Measurements from ENCODE around the gene ITPK1. TPM values are rescaled to one million over a fixed set of nuclear protein-coding genes. Genes with fewer than 3 reads are reported as not detected.

The ITPK1 gene
- total and polyA plus RNA-seq, 12 donors, result 47.1 to 152 (median 92.7) TPM

DNA sequence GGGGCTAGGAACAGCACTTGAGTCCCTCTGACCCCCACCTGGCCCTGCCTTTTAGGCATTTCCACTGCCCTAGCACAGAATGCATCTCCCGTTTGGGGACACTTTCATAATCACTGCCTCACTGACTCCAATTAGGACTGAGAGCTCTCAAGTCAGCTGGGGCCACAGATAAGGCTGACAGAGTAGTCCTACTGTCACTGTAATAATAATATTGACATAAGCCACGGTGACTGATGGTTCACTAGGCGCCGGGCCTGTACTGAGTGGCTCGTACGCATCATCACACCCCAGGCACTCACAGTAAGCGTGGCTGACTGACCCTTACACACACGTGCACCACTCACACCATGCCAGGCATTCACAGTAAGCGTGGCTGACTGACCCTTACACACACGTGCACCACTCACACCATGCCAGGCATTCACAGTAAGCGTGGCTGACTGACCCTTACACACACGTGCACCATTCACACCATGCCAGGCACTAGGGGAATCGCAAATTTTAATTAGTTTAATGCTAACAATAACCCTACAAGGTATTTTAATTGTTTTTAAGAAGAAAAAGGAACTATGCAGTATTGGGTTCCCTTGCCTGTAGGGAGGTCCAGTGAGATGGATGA lies 105.1 kb downstream of the ITPK1 start:
- 45 to 57% methylated on average over 13 of the region's 13 CpGs for WGBS, 2 donors
- DNase-seq (no peak), ATAC-seq (peak; percentile 13 to 61 (median 46))
- Histone ChIP-seq H3K27ac (peak overlapping the region in 7 of 10 donors; percentile 1 to 83 (median 57)), H3K36me3 (peaks cover 0 to 16% (median 0%) of the 10 kb centered on the region in 9 donors), H3K27me3 (no peaks in the 10 kb centered on the region), H3K4me3 (no peak overlapping the region), H3K9me3 (no peaks in the 10 kb centered on the region), H3K4me1 (peaks cover 54 to 100% (median 99%) of the 10 kb centered on the region in 9 donors)
- TF ChIP-seq, protein P1, sequence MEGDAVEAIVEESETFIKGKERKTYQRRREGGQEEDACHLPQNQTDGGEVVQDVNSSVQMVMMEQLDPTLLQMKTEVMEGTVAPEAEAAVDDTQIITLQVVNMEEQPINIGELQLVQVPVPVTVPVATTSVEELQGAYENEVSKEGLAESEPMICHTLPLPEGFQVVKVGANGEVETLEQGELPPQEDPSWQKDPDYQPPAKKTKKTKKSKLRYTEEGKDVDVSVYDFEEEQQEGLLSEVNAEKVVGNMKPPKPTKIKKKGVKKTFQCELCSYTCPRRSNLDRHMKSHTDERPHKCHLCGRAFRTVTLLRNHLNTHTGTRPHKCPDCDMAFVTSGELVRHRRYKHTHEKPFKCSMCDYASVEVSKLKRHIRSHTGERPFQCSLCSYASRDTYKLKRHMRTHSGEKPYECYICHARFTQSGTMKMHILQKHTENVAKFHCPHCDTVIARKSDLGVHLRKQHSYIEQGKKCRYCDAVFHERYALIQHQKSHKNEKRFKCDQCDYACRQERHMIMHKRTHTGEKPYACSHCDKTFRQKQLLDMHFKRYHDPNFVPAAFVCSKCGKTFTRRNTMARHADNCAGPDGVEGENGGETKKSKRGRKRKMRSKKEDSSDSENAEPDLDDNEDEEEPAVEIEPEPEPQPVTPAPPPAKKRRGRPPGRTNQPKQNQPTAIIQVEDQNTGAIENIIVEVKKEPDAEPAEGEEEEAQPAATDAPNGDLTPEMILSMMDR (IDR thresholded peaks at IDR 0.05), result no peak
- intact Hi-C loops (cut with DNase I), result loop anchor here in 1 of 10 donors (10.0 kb wide), 1 partner anchor 104 kb away; the partner anchor contains the start of gene ITPK1

DNA sequence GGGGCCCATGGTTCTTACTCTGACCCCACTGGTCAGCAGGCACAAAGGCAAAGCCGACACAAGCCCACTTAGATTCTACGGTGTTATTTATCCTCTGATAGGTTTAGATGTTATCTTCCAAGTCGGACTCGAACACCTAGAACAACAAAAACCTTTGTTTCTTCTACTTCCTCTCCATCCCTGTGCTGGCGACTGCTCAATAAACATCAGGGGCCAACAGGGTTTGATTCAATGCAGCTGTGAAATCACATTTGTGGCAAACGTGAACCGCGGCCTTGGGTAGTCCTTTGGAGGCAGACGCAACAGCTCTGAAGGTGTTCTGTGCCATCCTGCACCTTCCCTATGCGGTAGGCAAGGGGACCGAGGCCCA lies 105.6 kb downstream of the ITPK1 start:
- no peaks in the 10 kb centered on the region for H3K9me3 ChIP-seq
- peak overlapping the region in 8 of 10 donors; percentile 1 to 83 (median 57) for H3K27ac ChIP-seq
- peaks cover 50 to 100% (median 95%) of the 10 kb centered on the region in 9 donors for H3K4me1 ChIP-seq
- ATAC-seq, result no peak
- TF ChIP-seq, protein P1 (IDR thresholded peaks at IDR 0.05), result no peak
- 73 to 78% methylated on average over 11 of the region's 11 CpGs for WGBS, 2 donors
- H3K27me3 ChIP-seq, result no peaks in the 10 kb centered on the region
- H3K4me3 ChIP-seq, result no peak overlapping the region
- peaks cover 0 to 10% (median 0%) of the 10 kb centered on the region in 9 donors for H3K36me3 ChIP-seq
- intact Hi-C loops (cut with DNase I), result loop anchor here in 1 of 10 donors (10.0 kb wide), 1 partner anchor 105 kb away; the partner anchor contains the start of gene ITPK1
- no peak for DNase-seq

DNA sequence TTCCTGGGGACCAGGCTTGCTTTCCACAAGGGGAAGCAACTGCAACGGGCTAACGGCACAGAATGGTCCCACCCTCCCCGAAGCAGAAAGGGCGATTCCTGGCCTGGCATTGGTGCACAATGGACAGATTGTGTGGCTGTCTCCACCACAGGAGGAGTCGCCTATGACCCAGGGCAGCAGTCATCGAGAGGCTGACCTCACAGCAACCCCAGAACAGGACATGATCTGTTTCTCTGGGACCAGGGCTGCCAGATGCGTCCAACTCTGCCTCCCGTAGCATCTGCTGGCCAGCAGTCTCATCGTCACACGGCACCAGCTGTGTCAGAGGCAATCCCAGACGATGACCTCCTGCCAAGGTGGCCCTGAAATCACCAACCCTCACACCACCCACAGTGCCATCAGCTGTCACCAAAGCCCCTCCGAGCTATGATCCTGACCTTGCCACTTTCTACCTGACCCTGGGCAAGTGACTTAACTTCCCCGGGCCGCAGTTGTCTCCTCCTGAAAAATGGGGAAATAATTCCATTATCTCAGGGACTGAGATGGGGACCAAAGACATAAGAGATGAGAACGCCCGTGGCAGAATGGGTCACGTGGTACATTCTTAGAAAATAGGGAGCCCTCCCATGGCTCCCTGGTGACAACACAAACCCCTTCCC lies 106.1 kb downstream of the ITPK1 start:
- H3K27ac ChIP-seq, result peak overlapping the region in 9 of 10 donors; percentile 1 to 83 (median 57)
- TF ChIP-seq, protein P1 (IDR thresholded peaks at IDR 0.05), result no peak
- peaks cover 48 to 100% (median 92%) of the 10 kb centered on the region in 9 donors for H3K4me1 ChIP-seq
- no peak overlapping the region for H3K4me3 ChIP-seq
- H3K36me3 ChIP-seq, result peaks cover 0 to 5% (median 0%) of the 10 kb centered on the region in 9 donors
- no peaks in the 10 kb centered on the region for H3K27me3 ChIP-seq
- no peak for DNase-seq
- ATAC-seq, result peak in 6 of 8 donors; percentile 10 to 52 (median 34)
- no peaks in the 10 kb centered on the region for H3K9me3 ChIP-seq
- 61 to 70% methylated on average over 17 of the region's 17 CpGs for WGBS, 2 donors
- intact Hi-C loops (cut with DNase I), result loop anchor here in 1 of 10 donors (10.0 kb wide), 1 partner anchor 105 kb away; the partner anchor contains the start of gene ITPK1

DNA sequence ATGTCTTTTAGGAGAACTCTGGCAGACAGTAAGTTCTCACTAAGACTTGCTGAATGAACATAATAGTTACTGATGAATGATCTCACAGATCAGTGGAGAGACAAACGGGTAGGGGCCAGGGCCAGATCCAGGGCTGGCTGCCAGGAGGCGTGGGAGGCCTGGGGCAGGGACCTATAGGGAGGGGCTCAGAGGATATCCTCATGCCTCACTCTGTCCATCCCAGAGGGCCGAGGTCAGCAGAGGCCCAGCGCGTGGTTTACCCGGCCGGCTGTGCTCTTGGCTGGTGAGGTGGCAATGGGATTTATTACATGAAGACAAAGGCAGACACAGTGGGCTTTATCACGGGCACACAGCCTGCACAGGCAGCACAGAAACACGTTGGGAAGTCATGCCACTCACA lies 107.3 kb downstream of the ITPK1 start:
- peak overlapping the region in 8 of 10 donors; percentile 59 to 83 (median 72) for H3K27ac ChIP-seq
- ATAC-seq, result peak in 4 of 8 donors; percentile 7 to 18 (median 12)

More for the DNA sequence above, 107.3 kb downstream of the ITPK1 start:
- WGBS, 2 donors, result 34 to 38% methylated on average over 9 of the region's 9 CpGs
- Histone ChIP-seq H3K9me3 (no peaks in the 10 kb centered on the region), H3K36me3 (peaks cover 0 to 3% (median 0%) of the 10 kb centered on the region in 9 donors), H3K4me3 (no peak overlapping the region), H3K4me1 (peaks cover 43 to 98% (median 87%) of the 10 kb centered on the region in 9 donors), H3K27me3 (no peaks in the 10 kb centered on the region)
- TF ChIP-seq, protein P1 (IDR thresholded peaks at IDR 0.05), result no peak
- intact Hi-C loops (cut with DNase I), result no loop called here
- DNase-seq, result peak in 1 of 2 donors; percentile 52

Data from heart right ventricle (tissue), 16 donors.